ENCODE results near the gene DXO.
"Not testable (repeated sequence)": the region's sequence is repeated elsewhere in the genome, so short reads cannot be mapped to it uniquely, and the experiment has no call there.

Gene DXO

DNA sequence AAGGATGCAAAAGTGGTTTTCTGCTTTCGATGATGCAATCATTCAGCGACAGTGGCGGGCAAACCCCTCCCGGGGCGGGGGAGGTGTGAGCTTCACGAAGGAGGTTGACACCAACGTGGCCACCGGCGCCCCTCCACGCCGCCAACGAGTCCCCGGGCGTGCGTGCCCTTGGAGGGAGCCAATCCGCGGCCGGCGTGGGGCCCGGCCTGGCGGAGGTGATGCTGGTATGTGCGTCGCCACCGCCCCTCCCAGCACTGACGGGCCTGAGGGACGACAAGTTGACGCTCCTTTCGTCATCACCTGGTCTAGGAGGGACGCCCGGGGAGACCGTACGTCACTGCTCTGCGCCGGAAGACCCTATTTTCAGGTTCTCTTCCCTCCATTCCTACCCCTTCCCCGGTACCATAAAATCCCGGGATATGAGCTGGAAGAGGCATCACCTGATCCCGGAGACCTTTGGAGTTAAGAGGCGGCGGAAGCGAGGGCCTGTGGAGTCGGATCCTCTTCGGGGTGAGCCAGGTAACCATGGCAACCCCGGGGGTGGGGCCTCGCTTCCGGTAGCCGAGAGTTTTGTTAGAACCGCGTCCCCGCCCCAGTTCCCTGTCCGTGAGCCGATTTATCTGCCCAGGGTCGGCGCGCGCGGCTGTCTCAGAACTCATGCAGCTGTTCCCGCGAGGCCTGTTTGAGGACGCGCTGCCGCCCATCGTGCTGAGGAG, at the start of gene DXO:
Gene DXO (minus strand): TSS at position 146 of the 716 bp plus-strand sequence. CDS start 463 bp downstream, outside the sequence.
- peak; percentile 98 to 99 for DNase-seq

DNA sequence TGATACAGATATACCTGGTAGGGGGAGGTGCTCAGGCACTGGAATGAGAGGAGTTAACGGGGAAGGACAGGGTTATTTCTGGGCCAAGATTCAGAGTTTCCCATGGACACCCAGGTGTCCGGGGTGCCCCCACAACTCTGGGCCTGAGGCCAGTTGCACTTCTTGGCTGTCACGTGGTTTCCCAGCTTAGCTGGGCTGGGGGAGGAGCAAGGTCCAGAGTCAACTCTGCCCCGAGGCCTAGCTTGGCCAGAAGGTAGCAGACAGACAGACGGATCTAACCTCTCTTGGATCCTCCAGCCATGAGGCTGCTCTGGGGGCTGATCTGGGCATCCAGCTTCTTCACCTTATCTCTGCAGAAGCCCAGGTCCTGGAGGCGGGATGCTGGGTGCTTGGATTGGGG, 42.6 kb upstream of the DXO start, which contains the start of gene C4B:
Gene C4B (plus strand): TSS at position 249 of the 400 bp plus-strand sequence. CDS start 51 bp downstream, at position 300.
- DNase-seq = not testable (repeated sequence)

DNA sequence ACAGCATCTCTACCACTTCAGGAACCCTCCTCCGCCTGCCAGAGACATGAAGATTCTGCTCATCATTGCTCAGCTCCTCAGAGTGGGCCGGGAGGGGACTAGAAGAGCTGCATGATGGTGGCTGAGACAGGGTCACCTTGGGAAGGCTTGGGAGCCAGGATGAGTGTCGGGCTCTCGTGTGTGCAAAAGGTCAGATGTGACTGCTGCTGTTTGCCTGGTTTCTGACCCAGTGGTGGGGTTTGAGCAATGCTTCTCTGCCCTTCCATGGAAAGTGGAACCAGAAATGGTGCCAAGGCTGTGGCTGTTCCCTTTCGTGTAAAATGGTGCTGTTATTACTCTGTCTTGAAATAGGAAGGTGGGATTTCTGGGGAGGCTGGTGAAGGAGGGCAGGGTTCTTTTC, 41.8 kb upstream of the DXO start:
- DNase-seq = not testable (repeated sequence)

DNA sequence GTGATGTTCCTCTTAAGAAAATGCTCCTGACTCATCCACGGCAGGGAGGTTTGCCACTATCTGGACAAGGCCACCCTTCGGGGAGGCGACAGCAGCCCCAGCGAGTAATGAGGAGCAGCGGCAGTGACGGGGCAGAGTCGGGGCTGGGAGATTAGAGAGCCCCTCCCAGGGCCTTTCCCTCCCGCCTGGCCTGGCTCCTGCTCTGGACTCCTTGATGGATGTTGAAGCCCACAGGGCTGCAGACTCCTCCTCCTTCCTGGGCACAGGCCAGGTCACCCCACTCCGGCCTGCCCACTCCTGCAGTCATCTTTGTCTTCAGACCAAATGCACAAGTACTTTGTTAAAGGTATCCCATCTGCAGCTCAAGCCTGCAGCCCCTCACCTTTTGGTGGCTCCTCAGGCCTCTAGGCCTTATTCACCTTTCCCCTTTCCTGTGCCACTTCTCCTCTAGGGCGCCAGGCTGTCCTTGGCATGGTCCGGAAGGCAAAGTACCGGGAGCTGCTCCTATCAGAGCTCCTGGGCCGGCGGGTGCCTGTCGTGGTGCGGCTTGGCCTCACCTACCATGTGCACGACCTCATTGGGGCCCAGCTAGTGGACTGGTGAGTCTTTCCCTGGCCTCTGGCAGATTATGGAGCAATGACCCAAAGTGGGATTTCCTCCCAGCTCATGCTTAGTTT, 41.1 kb upstream of the DXO start:
- not testable (repeated sequence) for DNase-seq

DNA sequence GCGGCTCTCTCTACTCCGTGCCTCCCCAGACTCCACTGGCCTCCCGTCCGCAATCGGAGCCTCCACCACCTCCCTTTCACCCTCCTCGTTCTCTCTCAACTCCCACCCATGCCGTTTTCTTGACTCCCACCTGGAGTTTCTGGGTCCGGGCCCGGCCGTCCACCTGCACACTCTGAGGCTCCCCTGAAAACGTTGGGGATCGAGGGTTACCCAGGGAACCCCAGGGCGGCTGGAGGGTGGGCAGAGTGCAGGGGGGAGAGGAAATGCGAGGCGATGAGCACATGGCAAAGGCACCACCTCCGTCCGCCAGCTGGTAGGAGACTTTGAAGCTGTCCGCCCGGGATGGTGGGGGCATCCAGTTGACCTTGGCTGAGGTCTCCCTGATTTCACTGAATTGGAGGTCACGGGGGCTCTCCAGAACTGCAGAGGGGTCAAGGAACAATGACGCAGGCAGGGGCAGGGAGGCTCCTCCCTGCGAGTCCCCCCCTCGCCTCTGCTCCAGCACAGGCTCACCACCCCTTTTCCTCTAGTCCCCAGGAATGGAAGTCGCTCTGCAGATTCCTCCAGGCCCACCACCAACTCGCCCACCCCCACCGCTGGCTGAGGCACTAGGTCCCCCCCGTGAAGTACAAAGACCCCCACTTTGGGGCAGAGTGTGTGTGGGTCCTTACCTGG, 39.1 kb upstream of the DXO start:
- not testable (repeated sequence) for DNase-seq

DNA sequence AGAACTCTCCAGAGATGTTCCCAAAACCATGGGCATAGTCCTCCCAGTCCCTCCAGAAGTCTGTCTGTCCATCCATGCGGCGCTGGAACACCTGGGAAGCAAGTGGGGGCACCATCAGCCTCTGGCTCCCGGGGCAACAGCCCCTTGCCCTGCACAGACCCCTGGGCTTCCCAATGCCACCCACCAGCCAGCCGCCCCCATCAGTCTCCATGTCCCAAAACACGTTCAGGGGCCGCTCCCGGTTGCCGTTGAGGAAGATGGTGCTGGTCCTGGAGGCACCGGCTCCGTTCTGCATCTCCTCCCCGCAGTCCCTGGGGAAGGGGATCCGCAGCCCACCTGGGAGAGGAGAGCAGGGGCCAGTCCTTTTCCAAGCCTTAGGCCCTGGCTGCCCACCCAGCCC, 37.6 kb upstream of the DXO start:
- not testable (repeated sequence) for DNase-seq

DNA sequence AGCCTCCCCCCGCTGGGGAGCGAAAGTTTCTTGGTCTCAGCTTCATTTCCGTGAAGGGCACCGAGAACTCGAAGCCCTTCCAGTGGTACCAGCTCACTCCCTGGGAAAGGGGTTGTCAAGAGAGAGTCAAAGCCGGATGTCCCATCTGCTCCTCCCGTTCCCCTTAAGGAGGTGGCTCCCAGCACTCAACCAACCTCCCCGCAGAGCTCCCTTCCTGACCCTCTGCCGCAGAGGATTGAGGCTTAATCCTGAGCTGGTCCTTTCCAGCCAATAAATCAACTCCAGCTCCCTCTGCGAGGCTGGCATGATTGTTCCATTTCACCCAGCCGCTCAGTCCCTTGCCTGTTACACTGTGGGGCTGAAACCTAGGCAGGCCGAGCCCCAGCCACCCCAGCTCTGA, 36.7 kb upstream of the DXO start:
- not testable (repeated sequence) for DNase-seq

DNA sequence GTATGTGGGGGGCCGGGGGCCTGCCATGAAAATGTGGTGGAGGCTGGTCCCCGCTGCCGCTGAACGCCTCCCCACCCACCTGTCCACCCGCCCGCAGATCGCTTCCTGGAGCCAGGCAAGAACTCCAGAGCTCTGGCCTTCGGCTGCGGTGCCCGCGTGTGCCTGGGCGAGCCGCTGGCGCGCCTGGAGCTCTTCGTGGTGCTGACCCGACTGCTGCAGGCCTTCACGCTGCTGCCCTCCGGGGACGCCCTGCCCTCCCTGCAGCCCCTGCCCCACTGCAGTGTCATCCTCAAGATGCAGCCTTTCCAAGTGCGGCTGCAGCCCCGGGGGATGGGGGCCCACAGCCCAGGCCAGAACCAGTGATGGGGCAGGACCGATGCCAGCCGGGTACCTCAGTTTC, 36.1 kb upstream of the DXO start:
- not testable (repeated sequence) for DNase-seq

DNA sequence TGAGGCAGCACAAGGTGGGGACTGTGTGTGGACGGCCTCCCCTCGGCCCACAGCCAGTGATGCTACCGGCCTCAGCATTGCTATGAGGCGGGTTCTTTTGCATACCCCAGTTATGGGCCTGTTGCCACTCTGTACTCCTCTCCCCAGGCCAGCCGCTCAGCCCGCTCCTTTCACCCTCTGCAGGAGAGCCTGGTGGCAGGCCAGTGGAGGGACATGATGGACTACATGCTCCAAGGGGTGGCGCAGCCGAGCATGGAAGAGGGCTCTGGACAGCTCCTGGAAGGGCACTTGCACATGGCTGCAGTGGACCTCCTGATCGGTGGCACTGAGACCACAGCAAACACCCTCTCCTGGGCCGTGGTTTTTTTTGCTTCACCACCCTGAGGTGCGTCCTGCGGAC, 35.1 kb upstream of the DXO start:
- not testable (repeated sequence) for DNase-seq

DNA sequence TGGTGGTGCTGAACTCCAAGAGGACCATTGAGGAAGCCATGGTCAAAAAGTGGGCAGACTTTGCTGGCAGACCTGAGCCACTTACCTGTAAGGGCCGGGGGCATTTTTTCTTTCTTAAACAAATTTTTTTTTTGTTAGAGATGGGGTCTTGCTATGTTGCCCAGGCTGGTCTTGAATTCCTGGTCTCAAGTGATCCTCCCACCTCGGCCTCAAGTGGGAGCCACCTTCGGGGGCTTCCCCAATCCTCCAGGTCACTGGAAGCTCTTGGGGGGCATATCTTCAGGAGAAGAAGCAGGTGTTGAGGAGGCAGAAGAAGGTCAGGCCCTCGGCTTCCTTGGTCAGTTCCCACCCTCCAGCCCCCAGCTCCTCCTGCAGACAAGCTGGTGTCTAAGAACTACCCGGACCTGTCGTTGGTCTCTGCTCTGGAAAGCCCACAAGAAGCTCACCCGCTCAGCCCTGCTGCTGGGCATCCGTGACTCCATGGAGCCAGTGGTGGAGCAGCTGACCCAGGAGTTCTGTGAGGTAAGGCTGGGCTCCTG, 34.1 kb upstream of the DXO start:
- DNase-seq = not testable (repeated sequence)

DNA sequence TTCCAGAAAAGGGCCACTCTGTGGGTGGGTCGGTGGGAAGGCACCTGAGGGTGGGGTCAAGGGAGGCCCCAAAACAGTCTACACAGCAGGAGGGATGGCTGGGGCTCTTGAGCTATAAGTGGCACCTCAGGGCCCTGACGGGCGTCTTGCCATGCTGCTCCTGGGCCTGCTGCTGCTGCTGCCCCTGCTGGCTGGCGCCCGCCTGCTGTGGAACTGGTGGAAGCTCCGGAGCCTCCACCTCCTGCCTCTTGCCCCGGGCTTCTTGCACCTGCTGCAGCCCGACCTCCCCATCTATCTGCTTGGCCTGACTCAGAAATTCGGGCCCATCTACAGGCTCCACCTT, 33.6 kb upstream of the DXO start:
- not testable (repeated sequence) for DNase-seq

DNA sequence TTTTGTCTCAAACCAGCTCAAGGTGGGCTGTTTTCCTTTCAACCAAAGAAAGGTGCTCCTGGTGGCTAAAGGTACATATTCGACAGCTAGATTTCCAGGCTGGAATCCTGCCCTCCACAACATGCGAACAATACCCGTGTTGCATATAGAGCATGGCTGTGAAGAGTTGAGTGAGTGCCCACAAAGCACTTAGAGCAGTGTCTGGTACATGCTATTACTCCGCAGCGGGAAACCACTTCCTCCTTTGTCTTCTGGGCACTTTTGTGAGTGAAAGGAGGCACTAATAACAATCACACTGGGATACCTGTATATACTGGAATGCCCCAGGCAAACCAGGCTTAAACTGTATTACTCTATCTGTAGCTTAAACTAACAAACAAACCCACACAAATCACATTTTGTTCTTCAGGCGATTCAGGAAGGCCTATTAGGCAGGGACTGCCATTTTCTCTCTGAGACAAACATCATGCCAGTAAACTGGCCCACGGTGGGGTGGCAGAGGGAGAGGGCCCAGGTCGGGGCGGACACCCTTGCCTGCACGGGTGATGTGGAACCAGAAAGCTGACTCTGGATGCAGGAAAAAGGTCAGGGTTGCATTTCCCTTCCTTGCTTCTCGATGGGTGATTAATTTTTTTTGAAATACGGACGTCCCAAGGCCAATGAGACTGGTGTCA, 33.1 kb upstream of the DXO start:
- DNase-seq = not testable (repeated sequence)

DNA sequence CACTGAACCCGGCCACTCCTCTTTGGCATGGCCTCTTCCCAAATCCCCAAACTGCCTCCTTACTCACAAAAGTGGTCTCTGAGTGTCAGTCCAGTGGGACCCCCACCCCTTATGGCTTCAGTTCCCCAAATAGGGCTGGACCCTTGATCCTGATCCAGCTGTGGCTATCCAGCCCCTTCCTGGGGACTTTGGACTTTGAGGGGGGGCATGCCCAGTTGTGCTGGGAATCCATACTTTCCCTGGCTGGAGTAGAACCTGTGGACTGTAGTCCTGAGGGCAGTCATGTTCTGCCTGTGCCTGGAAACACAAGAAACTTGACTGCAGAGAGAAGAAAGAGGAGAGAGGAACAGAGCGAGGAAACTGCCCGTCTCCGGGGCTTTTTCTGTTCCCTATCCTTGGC, 32.5 kb upstream of the DXO start:
- DNase-seq = not testable (repeated sequence)

DNA sequence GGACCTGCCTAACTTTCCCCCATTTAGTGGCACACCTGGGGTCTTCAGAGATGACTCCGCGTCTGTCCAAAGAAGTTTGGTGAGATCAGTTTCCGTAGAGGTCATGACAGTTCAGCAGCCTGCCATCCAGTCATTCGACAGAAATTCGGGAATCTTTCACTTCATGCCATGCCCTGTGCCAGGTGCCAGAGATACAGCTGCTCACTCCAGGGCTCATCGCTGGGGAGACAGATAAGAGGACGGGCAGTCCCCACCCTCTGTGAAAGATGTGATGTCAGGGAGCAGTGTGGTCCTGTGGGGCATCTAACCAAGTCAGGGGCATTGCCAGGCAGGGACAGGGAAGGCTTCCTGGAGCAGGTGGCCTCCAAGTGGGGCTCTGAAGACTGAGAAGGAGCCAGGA, 31.4 kb upstream of the DXO start:
- DNase-seq = not testable (repeated sequence)

DNA sequence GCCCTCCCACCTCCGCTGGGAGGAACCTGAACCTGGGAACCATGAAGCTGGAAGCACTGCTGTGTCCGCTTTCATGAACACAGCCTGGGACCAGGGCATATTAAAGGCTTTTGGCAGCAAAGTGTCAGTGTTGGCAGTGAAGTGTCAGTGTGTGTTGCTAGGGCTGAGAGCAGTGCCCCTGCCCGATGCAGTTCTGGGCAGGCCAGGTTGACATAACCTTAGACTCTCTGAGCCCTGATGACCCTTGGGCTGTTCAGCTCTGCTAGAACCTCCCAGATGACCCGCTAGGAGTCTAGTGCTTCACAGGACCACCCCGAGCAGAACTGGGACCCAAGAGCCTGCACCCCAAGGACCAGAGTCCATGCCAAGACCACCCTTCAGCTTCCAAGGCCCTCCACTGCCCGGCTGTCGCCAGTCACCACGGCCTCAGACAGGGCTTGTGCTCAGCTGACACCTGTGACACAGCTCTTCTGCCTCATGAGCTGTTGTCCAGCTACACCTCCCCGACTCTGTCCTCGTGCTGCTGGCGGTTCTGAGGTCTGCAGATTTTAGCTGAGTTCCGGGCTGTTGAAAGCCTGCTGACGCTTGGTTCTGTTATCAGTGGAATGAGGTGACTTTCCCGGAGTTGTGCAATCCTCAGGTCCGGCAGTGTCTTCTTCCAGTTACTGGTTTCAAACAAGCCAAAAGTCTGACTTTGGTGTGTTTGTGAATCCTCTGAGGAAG, 30.8 kb upstream of the DXO start:
- DNase-seq = not testable (repeated sequence)

DNA sequence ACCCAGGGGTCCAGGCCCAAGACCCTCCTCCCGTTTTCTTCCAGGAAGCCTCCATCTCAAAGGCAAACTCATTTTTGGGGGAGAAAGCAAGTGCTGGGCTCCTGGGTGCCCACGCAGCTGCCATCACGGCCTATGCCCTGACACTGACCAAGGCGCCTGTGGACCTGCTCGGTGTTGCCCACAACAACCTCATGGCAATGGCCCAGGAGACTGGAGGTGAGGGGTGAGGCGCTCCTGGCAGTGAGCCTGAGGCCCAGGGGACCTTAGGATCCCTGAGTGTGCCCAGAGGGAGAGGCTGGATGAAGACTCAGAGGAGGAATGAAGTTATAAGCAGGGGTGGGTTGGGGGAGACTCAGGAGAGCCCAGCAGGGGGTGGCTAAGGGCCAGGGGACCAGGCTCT, 24.4 kb upstream of the DXO start:
- DNase-seq = not testable (repeated sequence)

DNA sequence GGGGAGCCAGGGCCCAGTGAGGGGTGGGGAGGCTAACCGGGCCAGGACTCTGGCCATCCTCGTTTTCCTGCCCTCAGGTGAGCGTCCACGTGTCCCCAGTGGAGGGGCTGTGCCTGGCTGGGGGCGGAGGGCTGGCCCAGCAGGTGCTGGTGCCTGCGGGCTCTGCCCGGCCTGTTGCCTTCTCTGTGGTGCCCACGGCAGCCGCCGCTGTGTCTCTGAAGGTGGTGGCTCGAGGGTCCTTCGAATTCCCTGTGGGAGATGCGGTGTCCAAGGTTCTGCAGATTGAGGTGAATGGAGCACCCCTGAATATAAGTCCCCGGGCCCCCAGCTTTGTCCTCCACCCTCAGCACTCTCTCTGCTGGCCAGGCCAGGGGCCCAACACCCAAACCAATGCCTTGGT, 22.5 kb upstream of the DXO start:
- DNase-seq = not testable (repeated sequence)

DNA sequence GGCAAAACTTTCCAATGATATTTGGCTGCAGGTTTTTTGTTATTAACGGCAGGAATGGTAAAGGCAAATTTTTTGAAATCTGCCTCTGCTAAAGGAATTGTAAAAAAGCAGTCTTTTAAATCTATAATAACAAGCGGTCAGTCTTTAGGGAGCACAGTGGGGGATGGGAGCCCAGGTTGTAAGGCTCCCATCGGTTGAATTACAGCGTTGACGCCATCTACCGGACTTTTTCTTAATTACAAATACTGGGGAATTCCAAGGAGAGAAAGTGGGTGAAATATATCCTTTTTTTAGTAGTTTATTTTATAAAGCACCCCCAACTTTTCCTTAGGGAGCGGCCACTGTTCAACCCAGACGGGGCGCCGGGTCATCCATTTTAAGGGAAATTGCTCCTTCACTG, 17.4 kb upstream of the DXO start:
- not testable (repeated sequence) for DNase-seq

DNA sequence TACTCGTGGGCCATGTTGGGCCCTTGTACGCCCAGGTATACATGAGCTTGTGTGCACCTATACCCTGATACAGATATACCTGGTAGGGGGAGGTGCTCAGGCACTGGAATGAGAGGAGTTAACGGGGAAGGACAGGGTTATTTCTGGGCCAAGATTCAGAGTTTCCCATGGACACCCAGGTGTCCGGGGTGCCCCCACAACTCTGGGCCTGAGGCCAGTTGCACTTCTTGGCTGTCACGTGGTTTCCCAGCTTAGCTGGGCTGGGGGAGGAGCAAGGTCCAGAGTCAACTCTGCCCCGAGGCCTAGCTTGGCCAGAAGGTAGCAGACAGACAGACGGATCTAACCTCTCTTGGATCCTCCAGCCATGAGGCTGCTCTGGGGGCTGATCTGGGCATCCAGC, 9.8 kb upstream of the DXO start, which contains the start of gene C4A:
Gene C4A (plus strand): TSS at position 314 of the 400 bp plus-strand sequence. CDS start 51 bp downstream, at position 365.
- not testable (repeated sequence) for DNase-seq

DNA sequence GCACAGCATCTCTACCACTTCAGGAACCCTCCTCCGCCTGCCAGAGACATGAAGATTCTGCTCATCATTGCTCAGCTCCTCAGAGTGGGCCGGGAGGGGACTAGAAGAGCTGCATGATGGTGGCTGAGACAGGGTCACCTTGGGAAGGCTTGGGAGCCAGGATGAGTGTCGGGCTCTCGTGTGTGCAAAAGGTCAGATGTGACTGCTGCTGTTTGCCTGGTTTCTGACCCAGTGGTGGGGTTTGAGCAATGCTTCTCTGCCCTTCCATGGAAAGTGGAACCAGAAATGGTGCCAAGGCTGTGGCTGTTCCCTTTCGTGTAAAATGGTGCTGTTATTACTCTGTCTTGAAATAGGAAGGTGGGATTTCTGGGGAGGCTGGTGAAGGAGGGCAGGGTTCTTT, 9.1 kb upstream of the DXO start:
- DNase-seq = not testable (repeated sequence)

DNA sequence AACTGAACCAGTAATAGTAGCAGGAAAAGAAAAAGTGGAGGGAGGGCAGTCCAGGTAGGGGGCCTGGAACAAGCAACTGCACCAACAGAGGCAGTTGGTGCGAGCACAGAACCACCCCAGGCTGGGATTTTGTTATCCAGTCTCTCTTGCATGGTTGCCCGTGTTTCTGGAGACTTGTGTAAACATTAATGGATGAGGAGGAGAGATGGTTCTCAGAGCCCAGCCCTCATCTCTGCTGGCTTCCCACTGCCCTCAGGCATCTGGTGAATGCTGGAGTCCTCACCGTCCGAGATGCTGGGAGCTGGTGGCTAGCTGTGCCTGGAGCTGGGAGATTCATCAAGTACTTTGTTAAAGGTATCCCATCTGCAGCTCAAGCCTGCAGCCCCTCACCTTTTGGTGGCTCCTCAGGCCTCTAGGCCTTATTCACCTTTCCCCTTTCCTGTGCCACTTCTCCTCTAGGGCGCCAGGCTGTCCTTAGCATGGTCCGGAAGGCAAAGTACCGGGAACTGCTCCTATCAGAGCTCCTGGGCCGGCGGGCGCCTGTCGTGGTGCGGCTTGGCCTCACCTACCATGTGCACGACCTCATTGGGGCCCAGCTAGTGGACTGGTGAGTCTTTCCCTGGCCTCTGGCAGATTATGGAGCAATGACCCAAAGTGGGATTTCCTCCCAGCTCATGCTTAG, 8.4 kb upstream of the DXO start:
- not testable (repeated sequence) for DNase-seq

Measured in NCI-H446 (cell line).